Middle frontal gyrus (tissue), 1 donor: ENCODE measurements around the gene CELF2.

Source experiments
- DNase-seq: peaks from one replicate; pipeline ENCODE4 v3.0.0-alpha.2; 2015; ENCODE audit warnings: low spot score; ENCODE audit errors: extremely low spot score

Gene CELF2

DNA sequence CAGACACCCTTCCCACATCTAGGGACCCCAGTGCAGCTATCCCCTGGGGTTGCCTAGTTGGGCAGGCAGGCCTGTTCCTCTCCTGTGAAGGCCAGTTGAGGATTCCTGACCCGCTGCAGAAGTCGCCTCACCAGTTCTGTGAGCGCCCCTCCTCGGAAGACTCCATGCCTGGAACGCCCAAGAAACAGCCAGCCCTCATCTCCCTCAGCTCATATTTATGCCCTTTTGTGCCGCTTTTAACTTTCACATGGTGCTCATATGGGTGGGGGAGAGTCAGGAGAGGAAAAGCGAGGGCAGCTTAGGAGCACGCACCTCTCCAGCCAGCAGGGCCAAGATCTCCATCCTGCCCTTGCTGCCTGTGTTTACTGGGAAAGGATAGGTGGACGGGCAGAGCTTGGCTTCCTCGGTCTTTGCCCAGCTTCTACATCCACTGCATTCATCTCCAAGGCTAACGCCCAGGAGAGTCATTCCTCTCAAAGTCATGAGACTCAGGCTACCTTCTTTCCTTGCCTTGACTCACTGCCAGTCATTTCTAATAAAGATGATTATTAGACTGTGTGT is 307.2 kb downstream of the CELF2 start:
- no peak for DNase-seq

GRCh38 chr10:11325817-11326216 is 308.1 kb downstream of the CELF2 start:
- no peak for DNase-seq

GRCh38 chr10:11326241-11326640 is 308.6 kb downstream of the CELF2 start:
- DNase-seq = no peak

DNA sequence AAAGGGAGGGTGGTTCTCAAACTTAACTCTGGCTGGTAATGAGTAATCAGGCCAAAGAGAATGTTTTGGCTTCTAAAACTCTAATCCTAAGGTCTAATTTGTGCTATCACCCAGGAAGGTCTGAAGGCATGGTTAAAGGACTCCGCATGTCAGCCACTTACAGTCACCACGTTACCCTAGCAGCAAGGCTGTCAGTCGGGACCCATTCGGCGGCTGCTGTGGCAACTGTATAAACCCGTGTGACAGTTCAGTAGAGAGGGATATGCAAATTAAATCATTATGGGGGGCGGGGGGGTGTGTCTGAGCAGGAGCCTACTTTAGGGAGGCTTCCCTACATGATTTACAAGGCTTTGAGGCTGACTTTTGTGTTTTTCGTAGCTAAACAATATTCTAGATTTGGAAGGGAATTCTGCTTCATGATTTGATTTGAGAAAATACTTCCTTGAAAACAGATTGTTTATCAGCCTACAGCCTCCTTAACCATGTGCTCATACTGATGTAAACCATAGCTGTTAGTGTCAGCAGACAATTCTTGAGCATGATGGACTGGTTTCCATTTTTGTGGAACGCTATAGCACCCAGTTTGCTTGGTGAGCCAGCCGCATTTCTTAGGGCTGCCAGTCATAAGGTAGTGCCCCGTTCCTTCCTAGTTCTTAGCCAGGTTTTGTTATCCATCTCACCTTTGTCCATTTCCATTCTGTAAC is 309.4 kb downstream of the CELF2 start:
- DNase-seq = no peak

GRCh38 chr10:11328264-11329061 is 310.8 kb downstream of the CELF2 start:
- no peak for DNase-seq

DNA sequence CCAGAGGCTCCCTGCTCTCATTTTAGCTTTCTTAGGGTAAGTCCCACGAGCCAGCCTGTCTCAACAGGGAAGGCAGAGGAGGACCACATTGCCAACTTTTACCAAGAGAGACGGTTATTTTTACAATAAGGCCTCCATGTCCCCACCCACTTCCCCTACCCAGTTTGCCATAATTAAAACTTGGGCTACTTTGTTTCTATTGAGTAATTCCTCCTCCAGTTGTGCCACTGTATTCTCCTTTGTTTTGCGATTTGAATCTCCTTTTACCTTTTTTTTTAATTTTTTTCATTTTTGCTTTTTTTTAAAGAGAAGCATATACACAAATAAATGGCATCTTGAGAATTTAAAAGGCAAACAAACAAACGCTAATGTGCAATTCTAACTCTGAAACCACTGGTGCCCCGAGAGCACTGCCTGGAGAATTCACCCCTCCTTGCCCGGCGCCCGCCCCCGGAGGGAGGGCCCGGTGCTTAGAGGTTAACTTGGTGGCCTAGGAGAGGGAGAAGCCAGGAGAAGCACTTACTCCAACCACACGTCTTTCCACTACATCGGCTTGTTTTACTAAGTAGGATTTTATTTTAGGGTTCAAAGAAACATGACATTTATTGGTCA is 311.5 kb downstream of the CELF2 start:
- DNase-seq = no peak

DNA sequence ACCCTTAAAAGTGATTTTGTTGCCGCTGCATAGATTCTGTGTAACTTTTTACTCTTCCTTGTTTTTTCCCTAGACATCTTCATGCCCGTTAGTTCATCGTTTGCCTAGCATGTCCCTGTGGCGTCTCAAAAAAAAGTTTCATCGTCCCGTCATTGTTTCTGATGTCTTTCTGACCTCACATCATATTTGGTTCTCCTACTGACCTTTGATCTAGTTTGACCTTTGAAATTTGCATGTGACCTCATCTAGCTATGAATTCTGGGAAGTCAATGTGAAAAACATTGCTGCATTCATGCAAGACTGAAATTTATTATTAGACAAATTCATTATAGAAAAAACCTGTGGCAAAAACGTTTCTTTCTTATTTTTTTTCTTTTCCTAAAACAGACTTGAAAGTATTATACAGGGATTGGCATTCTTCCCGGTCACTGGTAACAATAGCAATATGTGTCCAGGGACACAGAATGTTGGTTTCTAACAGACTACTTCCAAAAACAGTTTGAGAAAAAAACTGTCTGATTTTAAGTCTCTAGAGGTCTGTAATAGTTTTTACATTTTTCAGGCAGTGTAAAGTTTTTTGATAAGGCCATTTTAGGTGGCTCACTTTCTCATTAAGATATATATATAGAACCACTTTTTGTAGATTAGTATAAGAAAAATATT is 312.8 kb downstream of the CELF2 start:
- no peak for DNase-seq

- DNase-seq = no peak
These were observed 313.4 kb downstream of the CELF2 start for GRCh38 chr10:11331046-11331577.

DNA sequence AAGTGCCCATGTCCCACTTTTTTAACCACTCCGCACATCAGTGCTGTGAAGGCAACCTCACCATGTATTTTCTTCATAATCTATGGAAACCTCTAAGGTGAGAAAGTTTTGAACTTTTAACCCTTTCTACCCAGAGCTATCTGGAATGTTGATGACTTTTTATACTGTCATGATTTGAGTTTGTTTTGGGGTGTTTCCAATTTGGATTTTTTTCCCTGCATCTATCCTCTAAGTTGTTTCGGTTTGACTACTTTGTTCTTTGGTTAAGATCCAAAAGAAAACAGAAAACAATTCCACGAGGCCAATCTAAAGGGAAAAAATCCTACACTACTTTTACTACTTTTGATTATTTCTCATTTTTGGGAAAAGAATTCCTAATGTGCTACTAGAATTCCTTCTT is 314.1 kb downstream of the CELF2 start:
- no peak for DNase-seq

DNA sequence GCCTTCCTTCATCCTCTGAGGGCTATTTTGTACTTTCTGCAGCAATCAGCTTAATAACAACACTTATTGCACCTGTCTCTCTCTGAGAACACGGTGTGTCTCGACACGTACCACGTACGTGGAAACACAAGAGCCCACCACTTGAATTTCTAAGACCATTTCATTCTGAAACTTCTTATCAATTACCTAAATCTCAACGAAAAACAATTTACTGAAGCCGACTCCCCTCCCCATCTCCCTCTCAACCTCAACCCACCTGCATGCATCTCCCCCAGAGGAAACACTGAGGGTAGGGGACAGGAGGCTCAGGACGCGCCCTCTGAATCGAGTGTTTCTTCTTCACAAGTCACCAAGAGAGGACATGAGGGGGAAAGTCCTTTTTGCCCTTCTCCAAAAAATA is 315.2 kb downstream of the CELF2 start:
- DNase-seq = no peak

DNA sequence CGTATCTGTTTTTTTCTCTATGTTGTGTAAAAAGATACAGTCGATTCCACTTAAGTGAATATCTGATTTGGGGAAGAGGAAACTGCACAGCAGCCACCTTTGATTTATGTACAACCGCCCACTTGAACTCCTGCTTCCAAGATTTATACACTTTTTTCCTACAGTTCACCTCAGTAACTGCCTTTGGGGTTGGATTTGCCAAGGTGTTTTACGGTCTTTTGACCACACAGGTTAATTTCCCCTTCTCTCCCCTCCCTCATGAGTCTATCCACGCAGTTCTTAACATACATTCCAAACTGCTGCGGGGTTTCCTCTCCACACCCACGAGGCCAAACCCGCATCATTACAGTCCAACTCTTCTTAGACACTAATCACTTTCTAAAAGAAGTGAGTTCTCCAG is 316.8 kb downstream of the CELF2 start:
- DNase-seq = no peak

DNA sequence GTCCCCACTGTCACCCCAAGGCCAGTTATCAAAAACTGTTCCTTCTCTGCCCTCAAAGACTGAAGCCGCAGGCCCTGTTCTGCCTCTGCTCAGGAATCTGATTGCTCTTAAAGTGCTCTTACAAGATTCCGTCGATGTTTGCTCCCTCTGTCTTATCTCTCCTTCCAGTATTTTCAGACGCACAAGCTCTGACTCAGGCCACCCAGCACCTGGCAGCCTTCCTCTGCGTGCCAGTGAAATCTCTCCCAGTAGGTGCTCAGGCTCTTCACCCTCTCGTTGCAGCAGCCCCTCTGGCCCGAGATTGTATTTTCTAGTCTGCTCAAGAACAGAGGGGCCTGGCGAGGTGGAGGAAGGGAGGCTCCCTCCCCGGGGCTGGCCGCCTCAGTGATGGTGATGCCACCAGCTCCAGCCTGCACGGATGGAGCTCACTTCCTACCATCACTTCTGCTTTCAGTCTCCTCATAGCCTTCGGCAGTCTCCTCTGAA is 317.5 kb downstream of the CELF2 start:
- no peak for DNase-seq

DNA sequence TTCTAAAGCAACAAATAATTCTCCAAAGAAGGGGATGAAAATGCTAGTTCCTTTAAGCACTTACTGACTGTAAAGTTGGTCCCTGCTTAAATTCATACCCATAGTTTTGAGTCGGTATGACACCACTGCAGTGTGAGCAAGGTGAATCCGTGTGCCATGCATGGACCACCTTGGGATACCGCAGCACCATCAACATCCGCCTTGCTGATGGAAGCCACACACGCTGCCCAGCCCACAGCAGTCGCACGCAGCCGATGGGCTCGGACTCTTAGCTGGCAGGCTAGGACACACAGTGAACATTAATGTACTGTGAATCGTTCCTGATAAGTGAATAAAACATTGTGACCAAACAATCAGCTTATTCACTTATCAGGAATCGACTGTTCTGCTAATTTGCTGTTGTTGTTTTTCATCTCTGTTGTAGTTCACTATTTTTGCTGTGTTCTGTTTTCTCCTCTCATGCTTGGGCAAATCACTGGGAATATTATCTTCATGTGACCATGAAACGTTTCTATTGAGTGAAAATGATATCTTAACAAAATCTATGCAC is 318.3 kb downstream of the CELF2 start:
- DNase-seq = no peak

GRCh38 chr10:11336722-11337162 is 319.1 kb downstream of the CELF2 start:
- DNase-seq = no peak

- DNase-seq = no peak
These were observed 319.8 kb downstream of the CELF2 start for GRCh38 chr10:11337516-11337915.

GRCh38 chr10:11338160-11338844 is 320.6 kb downstream of the CELF2 start:
- DNase-seq = no peak

GRCh38 chr10:11339013-11339412 is 321.3 kb downstream of the CELF2 start:
- DNase-seq = no peak

DNA sequence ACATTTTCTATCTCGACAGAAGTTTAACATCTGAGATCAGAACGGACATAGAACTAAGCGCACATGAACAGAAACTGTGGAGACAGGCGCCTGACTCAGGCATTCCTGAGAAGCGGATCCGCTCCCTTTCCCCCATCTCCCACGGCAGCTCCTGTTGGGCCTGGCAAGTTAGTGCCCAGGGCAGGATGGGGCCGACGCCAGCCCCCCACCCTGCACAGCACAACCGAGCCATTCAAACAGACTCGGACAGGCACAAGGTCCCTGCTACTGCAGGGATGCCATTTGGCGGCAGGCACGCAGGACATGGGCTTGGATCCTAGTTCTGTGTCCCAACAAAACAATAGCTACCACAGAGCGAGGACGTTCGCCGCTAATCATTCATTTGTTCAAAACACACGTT is 322.0 kb downstream of the CELF2 start:
- no peak for DNase-seq

DNA sequence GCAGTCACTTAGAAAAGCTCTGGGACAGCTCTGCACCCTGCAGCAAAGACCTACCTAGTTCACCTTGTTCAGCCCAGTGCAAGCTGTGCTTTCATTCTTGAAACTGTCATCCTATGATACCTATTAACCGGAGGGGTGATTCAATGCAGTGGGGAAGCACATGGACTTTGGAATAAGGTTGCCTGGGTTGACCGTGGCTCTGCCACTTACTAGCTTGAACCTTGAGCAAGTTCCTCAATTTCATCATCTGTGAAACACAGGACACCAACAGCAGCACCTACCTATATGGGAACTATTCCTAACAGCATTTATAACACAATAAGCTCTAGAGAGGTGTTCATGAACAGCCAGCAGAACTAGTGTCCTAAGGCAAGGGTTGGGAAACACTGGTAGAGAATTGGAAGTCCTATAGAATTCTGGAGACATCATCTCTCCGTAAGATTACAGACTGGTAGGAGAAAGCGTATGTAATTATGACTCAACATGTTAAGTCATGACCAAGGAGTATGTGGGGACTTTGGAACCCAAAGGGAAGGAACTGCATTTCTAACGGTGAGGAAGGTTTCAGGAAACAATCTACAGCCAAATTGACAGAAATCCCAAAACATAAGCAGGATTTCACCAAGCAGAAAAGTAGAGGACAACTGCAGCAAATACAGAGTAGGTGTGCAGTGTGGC is 323.8 kb downstream of the CELF2 start:
- no peak for DNase-seq

DNA sequence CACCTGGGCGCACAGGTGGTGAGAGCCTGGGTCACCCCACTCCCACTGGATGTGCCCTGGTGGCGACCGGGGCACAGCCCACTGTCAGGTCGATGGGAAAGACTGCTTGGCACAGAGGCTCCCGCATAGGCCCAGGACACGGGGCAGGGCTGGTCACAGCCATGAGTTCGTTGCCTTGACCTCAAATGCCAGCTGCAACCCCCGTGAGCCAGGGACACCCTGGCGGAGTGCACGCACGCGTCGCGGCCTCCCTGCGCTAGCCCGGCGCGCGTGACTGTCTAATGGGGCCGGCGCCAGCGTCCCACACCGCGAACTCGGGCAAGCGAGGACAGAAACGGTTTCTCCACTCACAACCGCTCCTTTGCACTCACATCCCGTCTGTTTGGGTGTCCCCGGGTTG is 326.4 kb downstream of the CELF2 start:
- DNase-seq = no peak
